CD4-positive, alpha-beta T cell (primary cell): Measurements from ENCODE around the gene ORC2. TPM values are rescaled to one million over a fixed set of nuclear protein-coding genes. Genes with fewer than 3 reads are reported as not detected.

Experiments used
- ATAC-seq: fragments of 200-7000 bp; cut with Tn5 transposase; one replicate; pipeline ENCODE4 v1.10.0; 2022; ENCODE audit warnings: mild to moderate bottlenecking; ENCODE audit not compliant: poor library complexity
- CTCF ChIA-PET: fragments of 350-600 bp; sonication (Branson Sonifier 250); formaldehyde crosslinking; loops from one replicate; lab custom pipeline; 2021; ENCODE audit warnings: antibody characterized with exemption, inconsistent platforms; lab: Charles Lee
- POLR2A ChIA-PET: fragments of 350-600 bp; sonication (Branson Sonifier 250); formaldehyde crosslinking; loops from one replicate; lab custom pipeline; 2021; ENCODE audit warnings: antibody characterized with exemption, inconsistent platforms; lab: Charles Lee
- DNase-seq, 14 experiments: peaks; one replicate each; pipeline ENCODE4 v3.0.0-alpha.2; 2013 to 2020; ENCODE audit warnings: mixed read lengths in 2 of 14
- H3K27ac ChIP-seq, 2 donors: one replicate each; pipeline versions ENCODE4 v1.5.1 to v1.7.0; 2013; ENCODE audit warnings: low read length in 2 of 2, low read depth in 1 of 2, mild to moderate bottlenecking in 1 of 2
- H3K27me3 ChIP-seq, 2 experiments: 1 replicate in 1 of 2; 2 replicates in 1 of 2; pipeline versions ENCODE4 v1.6.1 to v1.7.0; 2013; ENCODE audit warnings: low read length in 2 of 2, control low read depth in 1 of 2, mild to moderate bottlenecking in 1 of 2, moderate library complexity in 1 of 2; ENCODE audit not compliant: insufficient read depth in 2 of 2, control insufficient read depth in 1 of 2
- H3K36me3 ChIP-seq: one replicate; pipeline ENCODE4 v1.6.1; 2013; ENCODE audit warnings: low read length, control low read depth; ENCODE audit not compliant: insufficient read depth
- H3K4me1 ChIP-seq: one replicate; pipeline ENCODE4 v1.6.1; 2013; ENCODE audit warnings: low read length, control low read depth; ENCODE audit not compliant: insufficient read depth
- H3K4me3 ChIP-seq: one replicate; pipeline ENCODE4 v1.5.1; 2013; ENCODE audit warnings: mild to moderate bottlenecking, low read length, moderate library complexity
- H3K9me3 ChIP-seq, 2 experiments: 1 replicate in 1 of 2; 2 replicates in 1 of 2; pipeline versions ENCODE4 v1.6.1 to v1.7.0; 2013; ENCODE audit warnings: low read length in 2 of 2, mild to moderate bottlenecking in 2 of 2, control low read depth in 1 of 2, moderate library complexity in 1 of 2; ENCODE audit not compliant: control insufficient read depth in 1 of 2, insufficient read depth in 1 of 2
- H3K27ac Mint-ChIP-seq: one replicate; pipeline ENCODE4 v1.8.0; 2020; ENCODE audit warnings: mixed read lengths
- H3K27me3 Mint-ChIP-seq: one replicate; pipeline ENCODE4 v1.8.0; 2021; ENCODE audit warnings: mixed read lengths
- H3K36me3 Mint-ChIP-seq: one replicate; pipeline ENCODE4 v1.8.0; 2021; ENCODE audit warnings: low read depth, mixed read lengths
- H3K4me1 Mint-ChIP-seq: one replicate; pipeline ENCODE4 v1.8.0; 2021; ENCODE audit warnings: low read depth, mixed read lengths
- H3K4me3 Mint-ChIP-seq: one replicate; pipeline ENCODE4 v1.8.0; 2020; ENCODE audit warnings: mild to moderate bottlenecking, mixed read lengths
- H3K9me3 Mint-ChIP-seq: one replicate; pipeline ENCODE4 v1.8.0; 2020; ENCODE audit warnings: mixed read lengths
- CTCF ChIP-seq: fragments of 200-600 bp; IDR thresholded peaks from one replicate; pipeline ENCODE4 v1.8.0; 2022; ENCODE audit warnings: antibody characterized with exemption, mild to moderate bottlenecking
- intact Hi-C, 2 experiments: fragments of 100-400 bp; cut with DNase I in 1 of 2; cut with micrococcal nuclease in 1 of 2; formaldehyde crosslinking; loops; one replicate each; pipeline versions ENCODE4 v1.15.1 to v1.9.0; 2023 to 2025; cut with DNase I, micrococcal nuclease
- total RNA-seq, 174 experiments: library from RNA in 2 of 174; stranded (reverse) in 2 of 174; gene quantifications; one replicate each; pipeline ENCODE4 v1.2.3 and lab custom pipeline; 2021 to 2026

Gene ORC2
- total RNA-seq, 2 experiments from 2014 or later, result 25.0 to 26.6 TPM

- Mint-ChIP-seq H3K27me3 (no peaks in the 10 kb centered on the region), H3K4me3 (no peak overlapping the region), H3K4me1 (peaks cover 3% of the 10 kb centered on the region), H3K27ac (no peak overlapping the region), H3K36me3 (peaks cover 86% of the 10 kb centered on the region), H3K9me3 (no peaks in the 10 kb centered on the region)
- Histone ChIP-seq H3K4me1 (no peaks in the 10 kb centered on the region), H3K4me3 (no peak overlapping the region), H3K36me3 (peaks cover 66% of the 10 kb centered on the region), H3K9me3 (no peaks in the 10 kb centered on the region), H3K27me3 (no peaks in the 10 kb centered on the region), H3K27ac (no peak overlapping the region)
- ChIA-PET POLR2A (interaction anchor here (1.1 to 2.0 kb wide), 2 partner anchors 17 to 249 kb away, joined by 3 to 9 read pairs; partner anchors contain the start of gene ORC2), CTCF (no interaction called here)
- TF ChIP-seq CTCF, result no peak
- DNase-seq (no peak), ATAC-seq (no peak)
- intact Hi-C loops, result no loop called here
Observed at GRCh38 chr2:200945395-200945729, 18.1 kb downstream of the ORC2 start.

GRCh38 chr2:200944467-200945394, 18.7 kb downstream of the ORC2 start:
- CTCF ChIA-PET, result no interaction called here
- peaks cover 86% of the 10 kb centered on the region for H3K36me3 Mint-ChIP-seq
- no peaks in the 10 kb centered on the region for H3K9me3 Mint-ChIP-seq
- POLR2A ChIA-PET, result interaction anchor here (1.1 to 2.0 kb wide), 2 partner anchors 18 to 249 kb away, joined by 3 to 9 read pairs; partner anchors contain the start of gene ORC2
- intact Hi-C loops, result no loop called here
- H3K27me3 Mint-ChIP-seq, result no peaks in the 10 kb centered on the region
- no peak overlapping the region for H3K27ac Mint-ChIP-seq
- ATAC-seq (no peak), DNase-seq (peak in 2 of 14 experiments; percentile 3 to 43)
- Histone ChIP-seq H3K9me3 (no peaks in the 10 kb centered on the region), H3K27me3 (no peaks in the 10 kb centered on the region), H3K36me3 (peaks cover 72% of the 10 kb centered on the region), H3K4me1 (no peaks in the 10 kb centered on the region), H3K4me3 (no peak overlapping the region), H3K27ac (no peak overlapping the region)
- TF ChIP-seq CTCF, result no peak
- H3K4me3 Mint-ChIP-seq, result no peak overlapping the region
- H3K4me1 Mint-ChIP-seq, result peaks cover 3% of the 10 kb centered on the region

- no peak for TF ChIP-seq CTCF
- Mint-ChIP-seq H3K9me3 (no peaks in the 10 kb centered on the region), H3K27ac (no peak overlapping the region), H3K27me3 (no peaks in the 10 kb centered on the region), H3K36me3 (peaks cover 86% of the 10 kb centered on the region), H3K4me1 (peaks cover 3% of the 10 kb centered on the region), H3K4me3 (no peak overlapping the region)
- ChIA-PET CTCF (no interaction called here), POLR2A (no interaction called here)
- no peak overlapping the region for H3K4me3 ChIP-seq
- no peak overlapping the region for H3K27ac ChIP-seq
- no peaks in the 10 kb centered on the region for H3K27me3 ChIP-seq
- H3K36me3 ChIP-seq, result peaks cover 72% of the 10 kb centered on the region
- ATAC-seq (no peak), DNase-seq (no peak)
- no peaks in the 10 kb centered on the region for H3K9me3 ChIP-seq
- H3K4me1 ChIP-seq, result no peaks in the 10 kb centered on the region
- intact Hi-C loops, result no loop called here
Observed at GRCh38 chr2:200943527-200944105, 19.8 kb downstream of the ORC2 start.
